Epithelial cell of proximal tubule (primary cell): ENCODE measurements around the gene NDST1. TPM values are rescaled to one million over a fixed set of nuclear protein-coding genes. Genes with fewer than 3 reads are reported as not detected.
"Not testable (repeated sequence)": the region's sequence is repeated elsewhere in the genome, so short reads cannot be mapped to it uniquely, and the experiment has no call there.

ENCODE experiments used
- DNase-seq: peaks from one replicate; pipeline ENCODE4 v3.0.0-alpha.2; 2011; ENCODE audit warnings: low read depth
- H3K4me3 ChIP-seq: 2 replicates; pipeline ENCODE4 v1.5.1; 2011; ENCODE audit warnings: low read depth, mild to moderate bottlenecking, low read length
- total RNA-seq: library from RNA; depleted of rRNA; stranded (reverse); fragments of >200 nt; gene quantifications from 2 replicates; pipeline ENCODE4 v1.2.3, GENCODE V29; 2015
- TF ChIP-seq, protein P1 (sequence below): conservative IDR thresholded peaks from 2 replicates; pipeline ENCODE4 v1.5.1; 2012; ENCODE audit warnings: low read depth, mild to moderate bottlenecking, low read length

NDST1 gene
- total RNA-seq, 1 donor from 2014 or later = 65.4 TPM

DNA sequence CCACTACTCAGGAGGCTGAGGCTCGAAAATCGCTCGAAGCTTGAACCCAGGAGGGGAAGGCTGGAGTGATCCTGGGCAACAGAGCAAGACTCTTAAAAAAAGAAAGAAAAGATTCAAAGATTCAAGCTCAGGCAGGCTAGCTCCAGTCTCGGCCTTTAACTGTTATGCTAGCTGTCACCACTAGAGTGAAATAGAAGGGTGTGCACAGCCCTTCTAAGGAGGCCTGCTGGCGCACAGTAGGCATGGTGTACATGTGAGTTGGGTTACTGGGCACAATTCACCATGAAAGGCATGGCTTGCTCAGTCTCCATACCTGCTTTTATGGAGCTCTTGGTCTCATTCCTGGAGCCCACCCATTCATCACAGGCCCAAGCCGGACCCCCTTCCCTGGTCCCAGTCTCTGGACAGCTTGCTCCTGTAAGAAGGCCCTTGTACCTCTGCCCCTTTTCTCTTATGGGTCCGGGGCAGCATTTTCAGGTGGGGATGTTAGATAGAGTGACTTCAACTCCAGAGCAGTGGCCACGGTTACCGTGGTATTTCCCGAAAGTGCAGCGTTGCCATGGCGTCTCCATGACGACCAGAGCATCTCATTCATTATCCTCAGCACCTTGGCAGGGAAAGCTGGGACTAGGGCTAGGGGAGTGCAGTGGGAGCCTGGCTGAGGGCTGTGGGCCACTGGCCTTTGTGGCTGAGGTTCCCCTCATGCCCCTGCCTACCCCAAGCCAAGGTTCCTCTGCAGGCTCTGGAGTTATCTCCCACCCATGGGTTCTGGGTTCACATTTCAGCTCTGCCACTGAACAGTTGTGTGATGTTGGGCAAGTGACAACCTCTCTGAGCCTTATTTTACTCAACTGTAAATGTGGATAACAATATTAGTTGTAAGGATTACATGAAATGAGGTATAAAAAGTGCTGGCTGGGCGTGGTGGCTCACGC is 5.7 kb downstream of the NDST1 start:
- TF ChIP-seq, protein P1, sequence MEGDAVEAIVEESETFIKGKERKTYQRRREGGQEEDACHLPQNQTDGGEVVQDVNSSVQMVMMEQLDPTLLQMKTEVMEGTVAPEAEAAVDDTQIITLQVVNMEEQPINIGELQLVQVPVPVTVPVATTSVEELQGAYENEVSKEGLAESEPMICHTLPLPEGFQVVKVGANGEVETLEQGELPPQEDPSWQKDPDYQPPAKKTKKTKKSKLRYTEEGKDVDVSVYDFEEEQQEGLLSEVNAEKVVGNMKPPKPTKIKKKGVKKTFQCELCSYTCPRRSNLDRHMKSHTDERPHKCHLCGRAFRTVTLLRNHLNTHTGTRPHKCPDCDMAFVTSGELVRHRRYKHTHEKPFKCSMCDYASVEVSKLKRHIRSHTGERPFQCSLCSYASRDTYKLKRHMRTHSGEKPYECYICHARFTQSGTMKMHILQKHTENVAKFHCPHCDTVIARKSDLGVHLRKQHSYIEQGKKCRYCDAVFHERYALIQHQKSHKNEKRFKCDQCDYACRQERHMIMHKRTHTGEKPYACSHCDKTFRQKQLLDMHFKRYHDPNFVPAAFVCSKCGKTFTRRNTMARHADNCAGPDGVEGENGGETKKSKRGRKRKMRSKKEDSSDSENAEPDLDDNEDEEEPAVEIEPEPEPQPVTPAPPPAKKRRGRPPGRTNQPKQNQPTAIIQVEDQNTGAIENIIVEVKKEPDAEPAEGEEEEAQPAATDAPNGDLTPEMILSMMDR = peak; percentile 31
- no peak overlapping the region for H3K4me3 ChIP-seq
- DNase-seq = no peak

DNA sequence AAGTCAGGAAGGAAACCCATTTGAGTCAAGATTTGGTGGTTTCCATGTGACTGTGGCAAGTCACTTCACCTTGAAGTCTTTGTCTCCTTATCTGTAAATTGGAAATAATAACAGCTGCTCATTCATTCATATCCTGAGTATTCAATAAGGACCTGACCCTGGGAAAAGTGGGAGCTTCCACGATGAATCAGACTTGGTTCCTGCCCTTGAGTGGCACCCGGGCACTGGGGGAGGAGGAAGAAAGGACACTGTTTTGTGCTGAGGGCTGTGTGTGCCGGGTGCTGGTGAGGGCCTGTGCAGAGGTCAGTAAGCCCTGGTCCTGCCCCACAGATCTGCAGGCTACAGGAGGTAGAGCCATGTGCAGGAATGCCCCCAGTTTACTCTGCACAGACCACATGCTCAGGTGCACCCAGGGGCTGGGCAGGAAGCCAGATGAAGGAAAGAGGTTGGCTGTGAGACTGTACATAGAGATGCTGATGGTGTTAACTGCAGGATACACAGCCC is 6.8 kb downstream of the NDST1 start:
- no peak overlapping the region for H3K4me3 ChIP-seq
- TF ChIP-seq, protein P1 = no peak
- DNase-seq = no peak

DNA sequence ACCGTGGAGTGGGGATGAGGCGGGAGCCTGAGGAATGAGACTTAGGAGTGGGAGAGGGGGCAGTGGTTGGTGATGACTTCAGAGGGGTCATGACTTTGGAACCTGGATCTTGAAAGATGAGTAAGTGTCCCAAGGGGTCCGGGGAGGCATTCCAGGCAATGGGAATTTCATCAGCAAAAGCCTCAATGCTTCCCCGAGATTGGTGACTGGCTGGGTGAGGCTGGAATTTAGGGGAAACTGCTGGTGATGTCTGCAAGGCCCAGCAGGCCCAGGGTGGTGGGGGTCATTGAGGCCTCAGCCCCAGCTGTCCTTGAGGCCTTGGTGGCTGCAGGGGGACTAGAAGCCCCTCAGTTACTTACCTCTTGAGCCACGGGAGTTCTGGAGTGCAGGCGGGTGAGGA is 7.5 kb downstream of the NDST1 start:
- DNase-seq = no peak
- no peak overlapping the region for H3K4me3 ChIP-seq
- TF ChIP-seq, protein P1 = no peak

DNA sequence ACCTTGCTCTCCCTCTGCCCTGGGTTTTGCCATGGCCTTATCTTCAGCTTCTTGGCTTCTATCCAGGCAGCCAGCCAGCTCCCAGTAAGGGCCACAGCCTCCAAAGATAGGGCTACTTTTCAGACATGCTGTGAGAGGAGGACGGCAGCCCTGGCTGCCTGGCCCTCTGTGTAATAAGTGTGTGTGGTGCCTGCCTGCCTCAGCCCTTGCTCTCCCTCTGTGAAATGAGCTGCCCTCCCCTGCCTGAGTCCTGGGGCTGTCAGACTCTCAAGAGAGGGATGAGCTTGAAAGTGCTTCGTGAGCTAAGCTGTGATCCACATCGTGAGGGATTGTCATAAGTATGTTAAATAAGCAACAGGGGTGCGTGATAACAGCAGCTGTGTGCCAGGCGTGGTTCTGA is 8.1 kb downstream of the NDST1 start:
- TF ChIP-seq, protein P1 = no peak
- no peak for DNase-seq
- H3K4me3 ChIP-seq = no peak overlapping the region

DNA sequence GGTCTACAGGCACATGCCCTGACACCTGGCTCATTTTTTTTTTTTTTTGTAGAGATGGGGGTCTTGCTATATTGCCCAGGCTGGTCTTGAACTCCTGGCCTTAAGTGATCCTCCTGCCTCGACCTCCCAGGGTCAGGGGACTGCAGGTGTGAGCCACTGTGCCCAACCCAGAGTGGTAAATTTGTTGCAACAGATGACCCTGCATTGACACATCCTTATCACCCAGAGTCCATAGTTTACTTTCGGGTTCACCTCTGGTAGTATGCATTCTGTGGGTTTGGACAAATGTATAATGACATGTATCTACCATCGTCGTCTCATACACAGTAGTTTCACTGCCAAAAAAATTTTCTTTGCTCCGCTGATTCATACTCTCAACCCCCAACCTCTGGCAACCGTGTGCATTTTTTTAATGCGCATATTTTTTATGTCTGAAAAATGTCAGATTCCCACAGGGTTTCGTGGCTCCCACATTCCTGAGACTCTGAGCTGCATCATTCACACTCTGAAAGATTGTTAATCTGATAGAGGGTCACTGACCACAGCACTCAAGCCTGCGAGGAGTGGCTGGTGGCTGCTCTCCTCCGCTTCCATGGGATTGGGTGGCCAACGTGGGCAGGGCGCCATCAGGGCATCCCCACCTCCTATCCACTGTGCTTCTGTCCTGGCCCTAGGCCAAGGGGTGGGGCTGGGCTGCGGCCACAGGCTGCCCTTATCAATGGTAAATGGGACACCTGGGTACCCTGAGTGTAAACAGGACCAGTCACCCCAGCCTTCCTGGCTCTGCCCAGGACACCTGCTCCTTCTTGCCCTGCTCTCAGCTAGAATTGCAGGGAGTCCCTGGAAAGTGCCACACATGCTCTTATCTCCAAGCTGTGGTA is 9.6 kb downstream of the NDST1 start:
- TF ChIP-seq, protein P1 = no peak
- DNase-seq = no peak
- H3K4me3 ChIP-seq = no peak overlapping the region

DNA sequence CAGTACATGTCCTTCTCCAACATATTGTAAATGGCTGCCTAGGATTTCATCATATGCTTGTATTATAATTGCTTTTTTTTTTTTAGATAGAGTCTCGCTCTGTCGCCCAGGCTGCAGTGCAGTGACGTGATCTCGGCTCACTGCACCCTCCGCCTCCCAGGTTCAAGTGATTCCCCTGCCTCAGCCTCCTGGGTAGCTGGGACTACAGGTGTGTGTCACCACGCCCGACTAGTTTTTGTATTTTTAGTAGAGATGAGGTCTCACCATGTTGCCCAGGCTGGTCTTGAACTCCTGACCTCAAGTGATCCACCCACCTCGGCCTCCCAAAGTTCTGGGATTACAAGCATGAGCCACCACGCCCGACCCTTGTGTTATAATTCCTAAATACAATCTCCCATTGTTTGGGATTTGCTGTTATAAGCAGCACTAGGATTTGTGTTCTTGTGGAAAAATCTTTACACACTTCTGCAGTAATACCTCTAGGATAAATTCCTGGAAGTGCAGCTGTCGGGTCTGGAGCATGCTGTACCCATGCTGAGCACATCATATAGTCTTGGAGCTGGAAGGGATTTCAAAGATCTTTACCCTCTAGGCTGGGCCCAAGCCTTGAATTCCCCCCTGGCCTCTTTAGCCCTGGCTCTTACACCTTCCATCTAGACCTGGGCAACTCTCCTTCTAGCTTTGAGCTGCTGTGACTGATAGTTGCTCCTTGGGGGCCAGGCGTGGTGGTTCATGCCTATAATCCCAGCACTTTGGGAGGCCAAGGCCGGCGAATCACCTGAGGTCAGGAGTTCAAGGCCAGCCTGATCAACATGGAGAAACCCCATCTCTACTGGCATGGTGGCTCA is 11.0 kb downstream of the NDST1 start:
- not testable (repeated sequence) for DNase-seq, H3K4me3 ChIP-seq
